Head of caudate nucleus (tissue), 42 donors: ENCODE measurements around the gene ATXN1.

Experiments
- DNase-seq, 42 donors: peaks; one replicate each; pipeline versions ENCODE4 v3.0.0 to v3.0.0-alpha.2; 2020 to 2021; ENCODE audit warnings: mixed read lengths in 7 of 42
- intact Hi-C: fragments of 100-400 bp; cut with DNase I; formaldehyde crosslinking; loops from one replicate; pipeline ENCODE4 v1.15.0; 2022

Gene ATXN1

GRCh38 chr6:16362819-16363589 is 398.3 kb downstream of the ATXN1 start:
- peak in 1 of 42 donors; percentile 11 for DNase-seq
- intact Hi-C loops = no loop called here

GRCh38 chr6:16362296-16362695 is 399.0 kb downstream of the ATXN1 start:
- intact Hi-C loops = no loop called here

GRCh38 chr6:16361861-16362260 is 399.4 kb downstream of the ATXN1 start:
- DNase-seq = no peak
- intact Hi-C loops = no loop called here

More at GRCh38 chr6:16362296-16362695, 399.0 kb downstream of the ATXN1 start:
- DNase-seq = peak in 27 of 42 donors; percentile 13 to 88 (median 54)

GRCh38 chr6:16361121-16361520 is 400.1 kb downstream of the ATXN1 start:
- DNase-seq = no peak
- intact Hi-C loops = no loop called here

- DNase-seq = no peak
- intact Hi-C loops = no loop called here
These were observed 400.9 kb downstream of the ATXN1 start for GRCh38 chr6:16360365-16360764.

GRCh38 chr6:16359563-16359962 is 401.7 kb downstream of the ATXN1 start:
- intact Hi-C loops = no loop called here
- no peak for DNase-seq

GRCh38 chr6:16358531-16359138 is 402.6 kb downstream of the ATXN1 start:
- intact Hi-C loops = no loop called here

GRCh38 chr6:16355699-16356446 is 405.4 kb downstream of the ATXN1 start:
- no peak for DNase-seq
- intact Hi-C loops = no loop called here

More at GRCh38 chr6:16358531-16359138, 402.6 kb downstream of the ATXN1 start:
- DNase-seq = no peak

- intact Hi-C loops = no loop called here
These were observed 406.0 kb downstream of the ATXN1 start for GRCh38 chr6:16355238-16355637.

GRCh38 chr6:16354692-16355091 is 406.6 kb downstream of the ATXN1 start:
- intact Hi-C loops = no loop called here
- no peak for DNase-seq

More at GRCh38 chr6:16355238-16355637, 406.0 kb downstream of the ATXN1 start:
- DNase-seq = peak in 22 of 42 donors; percentile 21 to 80 (median 50)

- DNase-seq = peak in 3 of 42 donors; percentile 14 to 27 (median 23)
- intact Hi-C loops = no loop called here
These were observed 408.3 kb downstream of the ATXN1 start for GRCh38 chr6:16352821-16353438.

- peak in 3 of 42 donors; percentile 18 to 26 (median 23) for DNase-seq
- intact Hi-C loops = no loop called here
These were observed 409.0 kb downstream of the ATXN1 start for GRCh38 chr6:16352258-16352635.

- no peak for DNase-seq
- intact Hi-C loops = no loop called here
These were observed 411.7 kb downstream of the ATXN1 start for GRCh38 chr6:16349544-16349943.

GRCh38 chr6:16346831-16347230 is 414.4 kb downstream of the ATXN1 start:
- intact Hi-C loops = no loop called here
- no peak for DNase-seq

GRCh38 chr6:16345449-16346330 is 415.6 kb downstream of the ATXN1 start:
- intact Hi-C loops = no loop called here
- peak in 4 of 42 donors; percentile 36 to 59 (median 41) for DNase-seq

GRCh38 chr6:16344756-16345155 is 416.5 kb downstream of the ATXN1 start:
- intact Hi-C loops = no loop called here
- no peak for DNase-seq

- intact Hi-C loops = no loop called here
These were observed 417.7 kb downstream of the ATXN1 start for GRCh38 chr6:16343593-16343992.

GRCh38 chr6:16339265-16339587 is 422.0 kb downstream of the ATXN1 start:
- intact Hi-C loops = loop anchor here (10.0 kb wide), 1 partner anchor 166 kb away; no protein-coding TSS in a partner anchor
- peak in 1 of 42 donors; percentile 22 for DNase-seq

More at GRCh38 chr6:16343593-16343992, 417.7 kb downstream of the ATXN1 start:
- peak in 1 of 42 donors; percentile 35 for DNase-seq
